Endothelial cell of umbilical vein (primary cell): ENCODE measurements around the gene ALKBH6. TPM values are rescaled to one million over a fixed set of nuclear protein-coding genes. Genes with fewer than 3 reads are reported as not detected.

ENCODE experiments used
- BruUV-seq: library from RNA; stranded (reverse); fragments of 400-500 nt; replicated peaks from 2 replicates; lab custom pipeline; 2021; lab: Mats Ljungman, UMichigan
- CTCF ChIA-PET: fragments of 300-600, 350-600 bp; sonication (Branson Sonifier 250); formaldehyde crosslinking; loops from one replicate; lab custom pipeline; 2021; ENCODE audit warnings: antibody characterized with exemption, inconsistent platforms; lab: Charles Lee
- POLR2A ChIA-PET: fragments of 300-600, 350-600 bp; sonication (Branson Sonifier 250); formaldehyde crosslinking; loops from one replicate; lab custom pipeline; 2021; ENCODE audit warnings: antibody characterized with exemption, inconsistent platforms; lab: Charles Lee
- DNase-seq: peaks from one replicate; pipeline ENCODE4 v3.0.0-alpha.2; 2011; ENCODE audit warnings: low read depth, low spot score
- FAIRE-seq: peaks from 2 replicates; lab custom pipeline; 2011; peaks lifted over from hg19 to GRCh38; lab: Jason Lieb, UNC
- H2AFZ ChIP-seq: 2 replicates; pipeline ENCODE4 v1.6.0; 2012; ENCODE audit warnings: low read depth, low read length, control low read depth, inconsistent platforms
- H3K27ac ChIP-seq: 2 replicates; pipeline ENCODE4 v1.5.1; 2011; ENCODE audit warnings: low read depth, mild to moderate bottlenecking, control low read depth, low read length, moderate library complexity; ENCODE audit not compliant: insufficient read depth
- H3K27me3 ChIP-seq, 2 experiments: 2 replicates each; pipeline versions ENCODE4 v1.6.0 to v1.6.1; 2011; ENCODE audit warnings: low read length in 2 of 2, mixed read lengths in 1 of 2; ENCODE audit not compliant: control insufficient read depth in 2 of 2, insufficient read depth in 2 of 2
- H3K36me3 ChIP-seq, 2 experiments: 2 replicates in 1 of 2; 3 replicates in 1 of 2; pipeline ENCODE4 v1.5.1; 2011; ENCODE audit warnings: low read length in 2 of 2, mild to moderate bottlenecking in 1 of 2, moderate library complexity in 1 of 2; ENCODE audit not compliant: control insufficient read depth in 2 of 2, insufficient read depth in 2 of 2; ENCODE audit errors: extremely low read depth in 1 of 2
- H3K4me1 ChIP-seq: 3 replicates; pipeline ENCODE4 v1.5.1; 2011; ENCODE audit warnings: mild to moderate bottlenecking, low read length; ENCODE audit not compliant: control insufficient read depth, insufficient read depth; ENCODE audit errors: extremely low read depth
- H3K4me2 ChIP-seq: 2 replicates; pipeline ENCODE4 v1.6.1; 2011; ENCODE audit warnings: low read length, control low read depth, mixed read lengths; ENCODE audit not compliant: insufficient read depth
- H3K4me3 ChIP-seq, 3 experiments: fragments of 200-600 bp in 1 of 3; sonication (generic), shearing (Covaris generic) in 1 of 3; replicated peaks in 1 of 3; 2 replicates each; pipeline ENCODE4 v1.5.1; 2011 to 2016; ENCODE audit warnings: control low read depth in 3 of 3, low read length in 3 of 3, mild to moderate bottlenecking in 2 of 3, inconsistent platforms in 1 of 3, low read depth in 1 of 3, moderate library complexity in 1 of 3; ENCODE audit not compliant: insufficient read depth in 1 of 3
- H3K79me2 ChIP-seq: 2 replicates; pipeline ENCODE4 v1.6.0; 2012; ENCODE audit warnings: low read length, inconsistent platforms; ENCODE audit not compliant: control insufficient read depth, insufficient read depth
- H3K9ac ChIP-seq: replicated peaks from 2 replicates; pipeline ENCODE3; 2011; ENCODE audit warnings: low read length, control low read depth; ENCODE audit not compliant: insufficient read depth; ENCODE audit errors: extremely low read depth
- H3K9me1 ChIP-seq: replicated peaks from 3 replicates; pipeline ENCODE4 v1.6.0; 2011; ENCODE audit warnings: mild to moderate bottlenecking, low read length; ENCODE audit not compliant: control insufficient read depth, insufficient read depth; ENCODE audit errors: extremely low read depth
- H3K9me3 ChIP-seq: replicated peaks from 2 replicates; pipeline ENCODE4 v1.5.1; 2012; ENCODE audit warnings: low read length, inconsistent platforms; ENCODE audit not compliant: control insufficient read depth, insufficient read depth
- H4K20me1 ChIP-seq: replicated peaks from 2 replicates; pipeline ENCODE3; 2011; ENCODE audit warnings: mild to moderate bottlenecking, low read length; ENCODE audit not compliant: control insufficient read depth, insufficient read depth; ENCODE audit errors: extremely low read depth
- CTCF ChIP-seq, 2 donors: IDR thresholded peaks; 1 replicate in 1 of 2; 2 replicates in 1 of 2; pipeline ENCODE4 v1.5.1; 2011; ENCODE audit warnings: low read length in 2 of 2, mild to moderate bottlenecking in 2 of 2, moderate library complexity in 2 of 2, control low read depth in 1 of 2, inconsistent platforms in 1 of 2, low read depth in 1 of 2; ENCODE audit not compliant: insufficient read depth in 1 of 2; ENCODE audit errors: extremely low read depth in 1 of 2
- EZH2 ChIP-seq: IDR thresholded peaks from 2 replicates; pipeline ENCODE4 v1.6.1; 2012; ENCODE audit warnings: borderline replicate concordance, low read depth, mild to moderate bottlenecking, moderate library complexity, low read length, inconsistent platforms; ENCODE audit not compliant: severe bottlenecking
- FOS ChIP-seq: IDR thresholded peaks from 2 replicates; pipeline ENCODE4 v1.6.1; 2011; ENCODE audit warnings: mild to moderate bottlenecking, low read length, moderate library complexity, borderline replicate concordance; ENCODE audit not compliant: insufficient read depth
- GATA2 ChIP-seq: IDR thresholded peaks from 2 replicates; pipeline ENCODE4 v1.7.0; 2011; ENCODE audit warnings: low read depth, mild to moderate bottlenecking, moderate library complexity, mixed read lengths, low read length; ENCODE audit not compliant: insufficient read length, insufficient read depth
- JUN ChIP-seq: IDR thresholded peaks from 2 replicates; pipeline ENCODE4 v1.6.1; 2011; ENCODE audit warnings: borderline replicate concordance, low read depth; ENCODE audit not compliant: insufficient read length, insufficient read depth
- MAX ChIP-seq: IDR thresholded peaks from 2 replicates; pipeline ENCODE4 v1.6.1; 2011; ENCODE audit not compliant: insufficient read depth, insufficient read length
- MYC ChIP-seq: IDR thresholded peaks from one replicate; pipeline ENCODE4 v1.6.1; 2011; ENCODE audit warnings: mild to moderate bottlenecking, low read depth, low read length
- POLR2A ChIP-seq: IDR thresholded peaks from 2 replicates; pipeline ENCODE4 v1.6.1; 2012; ENCODE audit warnings: low read depth, mild to moderate bottlenecking, control low read depth, low read length
- POLR2AphosphoS5 ChIP-seq: IDR thresholded peaks from 2 replicates; pipeline ENCODE4 v1.6.1; 2012; ENCODE audit warnings: low read depth, mild to moderate bottlenecking, control low read depth, low read length, moderate library complexity; ENCODE audit not compliant: insufficient read depth
- dilution Hi-C: fragments of 300-500 bp; cut with MboI; formaldehyde crosslinking; loops from one replicate; pipeline ENCODE4 v1.15.0; 2019; ENCODE audit warnings: low sequenced_read_pairs; ENCODE audit not compliant: extremely low pct_ligation_motif_present
- intact Hi-C: fragments of 100-400 bp; cut with micrococcal nuclease; formaldehyde crosslinking; loops from one replicate; pipeline ENCODE4 v1.10.0; 2022
- polyA plus RNA-seq, 4 experiments: library from polyadenylated mRNA; depleted of rRNA in 3 of 4; stranded (reverse) in 3 of 4; unstranded in 1 of 4; fragments of >200 nt; gene quantifications; 2 replicates each; pipeline versions ENCODE4 v1.2.1 to v1.2.3, GENCODE V29; 2011 to 2012; ENCODE audit warnings: missing spikeins in 1 of 4
- total RNA-seq: library from RNA; stranded (reverse); gene quantifications from 2 replicates; pipeline ENCODE4 v1.2.3, GENCODE V29; 2021

ALKBH6 gene
- total and polyA plus RNA-seq, 2 donors (not counting 3 experiments of a cell fraction or from before 2014, with no cell fraction given) = 17.3 to 26.7 TPM

- H3K79me2 ChIP-seq = no peaks in the 10 kb centered on the region
- H2AFZ ChIP-seq = no peak overlapping the region
- H3K36me3 ChIP-seq = no peaks in the 10 kb centered on the region
- no TSS peak for BruUV-seq
- dilution Hi-C loops = no loop called here
- TF ChIP-seq POLR2A (no peak), MYC (no peak), POLR2AphosphoS5 (no peak), JUN (no peak), MAX (no peak), EZH2 (no peak), FOS (no peak), GATA2 (no peak), CTCF (IDR thresholded peaks at IDR 0.05; ENCODE audit: extremely low read depth in 1 of 2, insufficient read depth in 1 of 2, low read depth in 1 of 2, low read length in 2 of 2) (no peak)
- H3K9ac ChIP-seq = no peak overlapping the region
- H3K4me3 ChIP-seq = no peak overlapping the region
- H3K9me3 ChIP-seq = no peaks in the 10 kb centered on the region
- peaks cover 3% of the 10 kb centered on the region for H3K4me1 ChIP-seq
- H3K27ac ChIP-seq = no peak overlapping the region
- no peaks in the 10 kb centered on the region for H3K9me1 ChIP-seq
- intact Hi-C loops = no loop called here
- no peak for DNase-seq
- ChIA-PET POLR2A (no interaction called here), CTCF (no interaction called here)
- no peak overlapping the region for H3K4me2 ChIP-seq
- H3K27me3 ChIP-seq = peaks cover 5 to 11% of the 10 kb centered on the region in 2 experiments
- FAIRE-seq = no peak
- H4K20me1 ChIP-seq = no peaks in the 10 kb centered on the region
These were observed 23.9 kb downstream of the ALKBH6 start for GRCh38 chr19:35990156-35990555.
